ENCODE data around the gene ZNF135. TPM values are rescaled to one million over a fixed set of nuclear protein-coding genes. Genes with fewer than 3 reads are reported as not detected.

ZNF135 gene
- polyA plus RNA-seq: 1 to 10 TPM in 2 of 4 donors, under 1 TPM in 2; 0.67 to 6.2 (median 1.4) TPM
- long read RNA-seq, donor 1, partial matches to known transcripts: 0 of 2 reads
- long read RNA-seq, donor 1, other reads (novel, unspliced or antisense): 0 of 2 reads
- long read RNA-seq, donor 2: 0 reads
- long read RNA-seq, donor 3, partial matches to known transcripts: 0 of 1 reads
- long read RNA-seq, donor 3, other reads (novel, unspliced or antisense): 0 of 1 reads
- long read RNA-seq, donor 4: 0 reads
- long read RNA-seq, donor 5: 0 reads
- long read RNA-seq, donor 6: 0 reads
- long read RNA-seq, donor 7: 0 reads
- long read RNA-seq, donor 8: 0 reads
- long read RNA-seq, donor 9: 0 reads
- long read RNA-seq, donor 10, partial matches to known transcripts: 0 of 11 reads
- long read RNA-seq, donor 10, other reads (novel, unspliced or antisense): 10 of 11 reads

DNA sequence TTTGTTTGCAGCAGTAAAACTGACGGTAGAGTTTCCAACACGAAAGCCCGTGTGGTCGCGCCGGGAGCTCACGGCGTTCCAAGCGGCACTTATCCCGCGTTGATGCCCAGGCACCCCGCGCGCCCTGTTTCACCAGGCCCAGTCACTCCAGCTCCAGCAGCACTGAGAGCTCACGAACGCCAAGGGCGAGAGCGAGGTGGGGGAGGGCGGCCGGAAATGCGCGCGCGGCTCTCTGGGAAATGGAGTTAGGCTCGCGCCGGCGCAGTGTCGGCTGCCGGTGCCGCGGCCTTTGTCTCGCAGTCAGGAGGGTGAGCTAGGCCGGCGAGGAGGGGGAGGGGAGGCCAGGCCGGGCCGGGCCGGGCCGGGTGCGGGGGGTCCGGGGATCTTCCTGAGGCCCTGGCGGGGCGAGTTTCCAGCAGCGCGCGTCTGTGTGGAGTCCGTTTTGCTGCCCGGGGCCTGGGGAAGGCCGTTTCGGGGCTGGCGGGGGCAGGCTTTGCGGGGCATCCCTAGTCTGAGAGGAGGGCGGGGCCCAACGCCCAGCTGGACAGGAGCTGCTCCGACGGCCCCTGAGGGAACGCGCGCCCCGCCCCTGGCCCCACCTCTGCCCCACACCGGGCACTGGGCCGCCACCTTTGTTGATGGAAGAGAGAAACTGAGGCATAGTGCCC lies at the start of gene ZNF135:
TSS of gene ZNF135 (plus strand) at position 280 of the 668 bp plus-strand sequence. CDS start 721 bp downstream, outside the sequence.
- 2 to 9% (median 3%) methylated on average over 41 to 62 of the region's 62 CpGs for WGBS, 3 donors
- Histone ChIP-seq H3K4me1 (ENCODE audit: control insufficient read depth in 3 of 3, insufficient read depth in 2 of 3, low read depth in 1 of 3, low read length in 2 of 3) (peaks cover 0 to 7% (median 0%) of the 10 kb centered on the region in 3 donors), H3K27ac (ENCODE audit: low read depth in 1 of 3, low read length in 2 of 3) (peak within 1 kb of the TSS in 2 of 3 donors; percentile 82 to 94), H3K9me3 (ENCODE audit: control insufficient read depth in 2 of 2, insufficient read depth in 1 of 2, low read depth in 1 of 2, low read length in 1 of 2) (peaks cover 0 to 66% of the 10 kb centered on the region in 2 donors), H3K36me3 (ENCODE audit: control insufficient read depth in 3 of 3, insufficient read depth in 2 of 3, low read depth in 1 of 3, low read length in 3 of 3) (peaks cover 0 to 14% (median 0%) of the 10 kb centered on the region in 3 donors), H3K4me3 (ENCODE audit: low read depth in 1 of 3, low read length in 3 of 3) (peak within 1 kb of the TSS; percentile 51 to 85 (median 79)), H3K27me3 (ENCODE audit: control insufficient read depth in 3 of 3, insufficient read depth in 3 of 3, low read length in 3 of 3) (no peaks in the 10 kb centered on the region)
- FAIRE-seq: no peak
- DNase-seq: peak; percentile 66 to 96

GRCh38 chr19:58009301-58009665 lies 49.8 kb upstream of the ZNF135 start:
- Histone ChIP-seq H3K27me3 (ENCODE audit: control insufficient read depth in 3 of 3, insufficient read depth in 3 of 3, low read length in 3 of 3) (no peaks in the 10 kb centered on the region), H3K9me3 (ENCODE audit: control insufficient read depth in 2 of 2, insufficient read depth in 1 of 2, low read depth in 1 of 2, low read length in 1 of 2) (peaks cover 5 to 35% of the 10 kb centered on the region in 2 donors), H3K4me3 (ENCODE audit: low read depth in 1 of 3, low read length in 3 of 3) (peak overlapping the region in 2 of 3 donors; percentile 24 to 64), H3K27ac (ENCODE audit: low read depth in 1 of 3, low read length in 2 of 3) (peak overlapping the region in 2 of 3 donors; percentile 17 to 56), H3K36me3 (ENCODE audit: control insufficient read depth in 3 of 3, insufficient read depth in 2 of 3, low read depth in 1 of 3, low read length in 3 of 3) (peaks cover 6 to 11% (median 8%) of the 10 kb centered on the region in 3 donors), H3K4me1 (ENCODE audit: control insufficient read depth in 3 of 3, insufficient read depth in 2 of 3, low read depth in 1 of 3, low read length in 2 of 3) (peaks cover 0 to 6% (median 0%) of the 10 kb centered on the region in 3 donors)
- DNase-seq: no peak
- FAIRE-seq: no peak
- WGBS, 3 donors: 3 to 9% (median 7%) methylated on average over 21 of the region's 21 CpGs

GRCh38 chr19:58009666-58010301 lies 49.3 kb upstream of the ZNF135 start:
- Histone ChIP-seq H3K36me3 (ENCODE audit: control insufficient read depth in 3 of 3, insufficient read depth in 2 of 3, low read depth in 1 of 3, low read length in 3 of 3) (peaks cover 3 to 8% (median 8%) of the 10 kb centered on the region in 3 donors), H3K4me3 (ENCODE audit: low read depth in 1 of 3, low read length in 3 of 3) (peak overlapping the region; percentile 6 to 64 (median 24)), H3K4me1 (ENCODE audit: control insufficient read depth in 3 of 3, insufficient read depth in 2 of 3, low read depth in 1 of 3, low read length in 2 of 3) (peaks cover 0 to 9% (median 0%) of the 10 kb centered on the region in 3 donors), H3K9me3 (ENCODE audit: control insufficient read depth in 2 of 2, insufficient read depth in 1 of 2, low read depth in 1 of 2, low read length in 1 of 2) (peaks cover 5 to 31% of the 10 kb centered on the region in 2 donors), H3K27me3 (ENCODE audit: control insufficient read depth in 3 of 3, insufficient read depth in 3 of 3, low read length in 3 of 3) (no peaks in the 10 kb centered on the region), H3K27ac (ENCODE audit: low read depth in 1 of 3, low read length in 2 of 3) (peak overlapping the region in 2 of 3 donors; percentile 11 to 74)
- FAIRE-seq (no peak), DNase-seq (peak; percentile 51 to 97)
- 7 to 18% (median 16%) methylated on average over 41 of the region's 41 CpGs for WGBS, 3 donors

DNA sequence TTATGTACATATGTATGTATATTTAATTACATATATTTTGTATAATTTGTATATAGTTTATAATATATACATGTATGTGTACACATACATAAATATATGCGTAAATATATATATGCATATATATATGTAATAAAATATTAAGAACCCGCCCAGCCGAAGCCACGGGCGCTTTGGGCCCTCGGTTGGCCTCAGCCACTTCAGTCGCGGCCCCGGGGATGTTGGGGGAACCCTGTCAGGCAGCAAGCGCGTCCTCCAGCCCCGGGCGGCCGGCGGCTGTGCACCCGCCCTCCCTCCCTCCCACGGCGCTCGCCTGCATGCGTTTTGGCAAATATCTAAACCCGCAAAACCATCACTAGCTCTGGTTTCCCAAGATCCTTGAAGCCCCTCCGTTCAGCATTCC lies 48.6 kb upstream of the ZNF135 start:
- H3K27ac ChIP-seq (ENCODE audit: low read depth in 1 of 3, low read length in 2 of 3): no peak overlapping the region
- WGBS, 3 donors: 61 to 96% (median 86%) methylated on average over 22 of the region's 22 CpGs
- no peaks in the 10 kb centered on the region for H3K27me3 ChIP-seq (ENCODE audit: control insufficient read depth in 3 of 3, insufficient read depth in 3 of 3, low read length in 3 of 3)
- FAIRE-seq: no peak
- H3K9me3 ChIP-seq (ENCODE audit: control insufficient read depth in 2 of 2, insufficient read depth in 1 of 2, low read depth in 1 of 2, low read length in 1 of 2): peaks cover 5 to 36% of the 10 kb centered on the region in 2 donors
- no peak for DNase-seq
- peak overlapping the region in 1 of 3 donors; percentile 64 for H3K4me3 ChIP-seq (ENCODE audit: low read depth in 1 of 3, low read length in 3 of 3)
- H3K36me3 ChIP-seq (ENCODE audit: control insufficient read depth in 3 of 3, insufficient read depth in 2 of 3, low read depth in 1 of 3, low read length in 3 of 3): peaks cover 3 to 6% (median 6%) of the 10 kb centered on the region in 3 donors
- H3K4me1 ChIP-seq (ENCODE audit: control insufficient read depth in 3 of 3, insufficient read depth in 2 of 3, low read depth in 1 of 3, low read length in 2 of 3): peaks cover 0 to 9% (median 0%) of the 10 kb centered on the region in 3 donors

DNA sequence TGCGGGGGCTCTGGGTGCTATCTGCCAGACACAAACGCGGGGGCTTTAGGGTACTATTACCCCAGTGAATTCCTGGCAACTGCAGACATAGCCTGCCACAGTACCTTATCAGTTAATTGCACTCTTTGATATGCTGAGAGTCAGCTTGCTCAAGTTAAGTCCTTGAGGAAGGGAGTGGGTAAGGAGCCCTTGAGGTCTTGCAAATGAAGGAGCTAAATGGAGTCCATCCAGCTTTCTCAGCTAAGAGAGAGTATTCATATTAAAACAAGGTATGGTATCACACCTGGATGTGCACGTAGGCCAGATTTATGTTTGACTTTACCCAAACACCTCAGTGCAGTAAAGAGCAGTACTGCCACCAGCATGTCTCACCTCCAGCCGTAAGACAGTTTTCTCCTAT lies 44.9 kb upstream of the ZNF135 start:
- FAIRE-seq (no peak), DNase-seq (peak in 1 of 2 donors; percentile 36)
- H3K4me1 ChIP-seq (ENCODE audit: control insufficient read depth in 3 of 3, insufficient read depth in 2 of 3, low read depth in 1 of 3, low read length in 2 of 3): peaks cover 0 to 7% (median 0%) of the 10 kb centered on the region in 3 donors
- H3K4me3 ChIP-seq (ENCODE audit: low read depth in 1 of 3, low read length in 3 of 3): no peak overlapping the region
- peaks cover 3 to 35% of the 10 kb centered on the region in 2 donors for H3K9me3 ChIP-seq (ENCODE audit: control insufficient read depth in 2 of 2, insufficient read depth in 1 of 2, low read depth in 1 of 2, low read length in 1 of 2)
- WGBS, 3 donors: 27 to 40% (median 34%) methylated on average over 5 of the region's 5 CpGs
- no peaks in the 10 kb centered on the region for H3K27me3 ChIP-seq (ENCODE audit: control insufficient read depth in 3 of 3, insufficient read depth in 3 of 3, low read length in 3 of 3)
- H3K27ac ChIP-seq (ENCODE audit: low read depth in 1 of 3, low read length in 2 of 3): no peak overlapping the region
- H3K36me3 ChIP-seq (ENCODE audit: control insufficient read depth in 3 of 3, insufficient read depth in 2 of 3, low read depth in 1 of 3, low read length in 3 of 3): no peaks in the 10 kb centered on the region

DNA sequence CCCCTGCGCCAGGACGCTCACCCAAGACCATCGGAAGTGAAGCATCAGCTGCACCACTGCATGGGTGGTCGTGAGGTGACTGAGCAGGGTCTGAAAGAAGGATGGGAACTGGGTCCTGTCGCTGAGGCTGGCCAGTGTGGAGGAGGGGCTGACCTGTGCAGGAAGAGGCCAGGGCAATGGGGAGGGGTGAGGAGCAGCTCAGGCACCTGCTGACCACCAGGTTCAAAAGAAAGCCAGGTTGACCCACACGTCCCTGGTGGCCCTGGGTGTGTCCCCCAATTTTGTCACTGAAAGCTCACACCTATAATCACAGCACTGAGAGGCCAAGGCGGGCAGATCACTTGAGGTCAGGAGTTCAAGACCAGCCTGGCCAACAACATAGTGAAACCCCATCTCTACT lies 39.0 kb upstream of the ZNF135 start:
- DNase-seq (no peak), FAIRE-seq (no peak)
- H3K4me1 ChIP-seq (ENCODE audit: control insufficient read depth in 3 of 3, insufficient read depth in 2 of 3, low read depth in 1 of 3, low read length in 2 of 3): no peaks in the 10 kb centered on the region
- no peak overlapping the region for H3K27ac ChIP-seq (ENCODE audit: low read depth in 1 of 3, low read length in 2 of 3)
- H3K9me3 ChIP-seq (ENCODE audit: control insufficient read depth in 2 of 2, insufficient read depth in 1 of 2, low read depth in 1 of 2, low read length in 1 of 2): peaks cover 4 to 47% of the 10 kb centered on the region in 2 donors
- no peak overlapping the region for H3K4me3 ChIP-seq (ENCODE audit: low read depth in 1 of 3, low read length in 3 of 3)
- 71 to 83% (median 79%) methylated on average over 7 of the region's 7 CpGs for WGBS, 3 donors
- no peaks in the 10 kb centered on the region for H3K27me3 ChIP-seq (ENCODE audit: control insufficient read depth in 3 of 3, insufficient read depth in 3 of 3, low read length in 3 of 3)
- H3K36me3 ChIP-seq (ENCODE audit: control insufficient read depth in 3 of 3, insufficient read depth in 2 of 3, low read depth in 1 of 3, low read length in 3 of 3): no peaks in the 10 kb centered on the region

- H3K27ac ChIP-seq (ENCODE audit: low read depth in 1 of 3, low read length in 2 of 3): no peak overlapping the region
- H3K36me3 ChIP-seq (ENCODE audit: control insufficient read depth in 3 of 3, insufficient read depth in 2 of 3, low read depth in 1 of 3, low read length in 3 of 3): no peaks in the 10 kb centered on the region
- FAIRE-seq (no peak), DNase-seq (peak; percentile 29 to 75)
- no peaks in the 10 kb centered on the region for H3K27me3 ChIP-seq (ENCODE audit: control insufficient read depth in 3 of 3, insufficient read depth in 3 of 3, low read length in 3 of 3)
- 58 to 70% (median 64%) methylated on average over 30 of the region's 30 CpGs for WGBS, 3 donors
- peaks cover 4 to 38% of the 10 kb centered on the region in 2 donors for H3K9me3 ChIP-seq (ENCODE audit: control insufficient read depth in 2 of 2, insufficient read depth in 1 of 2, low read depth in 1 of 2, low read length in 1 of 2)
- H3K4me3 ChIP-seq (ENCODE audit: low read depth in 1 of 3, low read length in 3 of 3): no peak overlapping the region
- H3K4me1 ChIP-seq (ENCODE audit: control insufficient read depth in 3 of 3, insufficient read depth in 2 of 3, low read depth in 1 of 3, low read length in 2 of 3): no peaks in the 10 kb centered on the region
Observed at GRCh38 chr19:58021541-58022282, 37.4 kb upstream of the ZNF135 start.
